Fibroblast of villous mesenchyme (primary cell): ENCODE results near the gene USP47. TPM values are rescaled to one million over a fixed set of nuclear protein-coding genes. Genes with fewer than 3 reads are reported as not detected.

Experiments used
- DNase-seq: peaks from one replicate; pipeline ENCODE4 v3.0.0-alpha.2; 2010; ENCODE audit warnings: low read depth
- H3K4me3 ChIP-seq: 2 replicates; pipeline ENCODE4 v1.5.1; 2011; ENCODE audit warnings: low read depth, mild to moderate bottlenecking, low read length
- total RNA-seq: library from RNA; depleted of rRNA; stranded (reverse); fragments of >200 nt; gene quantifications from 2 replicates; pipeline ENCODE4 v1.2.3, GENCODE V29; 2012
- TF ChIP-seq, protein P1 (sequence below): IDR thresholded peaks from 2 replicates; pipeline ENCODE4 v1.5.1; 2012; ENCODE audit warnings: low read depth, mild to moderate bottlenecking, low read length; ENCODE audit not compliant: insufficient read depth

Gene USP47
- total RNA-seq, 1 donor, result 116 TPM

DNA sequence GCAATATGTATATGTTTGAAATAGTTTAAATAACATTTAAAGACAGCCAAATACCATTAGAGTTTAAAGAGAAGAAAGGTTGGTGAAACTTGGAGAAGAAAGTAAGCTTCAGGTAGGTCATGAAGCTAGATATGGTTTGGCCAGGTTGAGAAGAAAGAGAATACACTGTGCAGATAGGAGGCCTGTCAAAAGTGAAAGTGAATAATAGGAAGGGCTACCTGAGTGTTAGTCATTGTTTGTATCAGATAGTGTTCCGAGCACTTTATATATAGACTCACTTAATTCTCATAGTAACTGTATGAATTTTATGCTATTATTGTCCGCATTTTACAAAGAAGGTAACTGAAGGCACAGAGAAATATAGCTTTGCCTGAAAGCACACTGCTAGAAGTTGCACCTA is 56.9 kb downstream of the USP47 start:
- TF ChIP-seq, protein P1, sequence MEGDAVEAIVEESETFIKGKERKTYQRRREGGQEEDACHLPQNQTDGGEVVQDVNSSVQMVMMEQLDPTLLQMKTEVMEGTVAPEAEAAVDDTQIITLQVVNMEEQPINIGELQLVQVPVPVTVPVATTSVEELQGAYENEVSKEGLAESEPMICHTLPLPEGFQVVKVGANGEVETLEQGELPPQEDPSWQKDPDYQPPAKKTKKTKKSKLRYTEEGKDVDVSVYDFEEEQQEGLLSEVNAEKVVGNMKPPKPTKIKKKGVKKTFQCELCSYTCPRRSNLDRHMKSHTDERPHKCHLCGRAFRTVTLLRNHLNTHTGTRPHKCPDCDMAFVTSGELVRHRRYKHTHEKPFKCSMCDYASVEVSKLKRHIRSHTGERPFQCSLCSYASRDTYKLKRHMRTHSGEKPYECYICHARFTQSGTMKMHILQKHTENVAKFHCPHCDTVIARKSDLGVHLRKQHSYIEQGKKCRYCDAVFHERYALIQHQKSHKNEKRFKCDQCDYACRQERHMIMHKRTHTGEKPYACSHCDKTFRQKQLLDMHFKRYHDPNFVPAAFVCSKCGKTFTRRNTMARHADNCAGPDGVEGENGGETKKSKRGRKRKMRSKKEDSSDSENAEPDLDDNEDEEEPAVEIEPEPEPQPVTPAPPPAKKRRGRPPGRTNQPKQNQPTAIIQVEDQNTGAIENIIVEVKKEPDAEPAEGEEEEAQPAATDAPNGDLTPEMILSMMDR, result no peak
- no peak for DNase-seq

DNA sequence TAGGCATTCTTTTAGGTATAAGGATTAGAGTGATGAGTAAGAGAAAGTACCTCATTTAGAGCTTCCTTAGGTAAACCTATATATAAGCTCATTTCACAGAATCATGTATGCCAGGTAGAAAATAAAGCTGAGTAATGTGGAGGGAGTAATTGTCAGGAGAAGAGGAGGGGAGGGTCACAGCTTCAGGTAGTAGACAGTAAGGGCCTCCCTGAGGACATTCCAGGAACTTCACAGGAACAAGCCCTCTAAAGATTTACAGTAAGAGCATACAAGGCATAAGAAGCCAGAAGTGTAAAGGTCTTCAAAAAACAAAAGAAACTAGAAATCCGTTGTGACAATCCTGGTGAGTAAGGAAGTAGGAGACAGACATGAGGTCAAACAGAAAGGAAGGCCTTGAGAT is 57.6 kb downstream of the USP47 start:
- TF ChIP-seq, protein P1, result no peak
- DNase-seq, result no peak

More for the DNA sequence above, 56.9 kb downstream of the USP47 start:
- no peak overlapping the region for H3K4me3 ChIP-seq

DNA sequence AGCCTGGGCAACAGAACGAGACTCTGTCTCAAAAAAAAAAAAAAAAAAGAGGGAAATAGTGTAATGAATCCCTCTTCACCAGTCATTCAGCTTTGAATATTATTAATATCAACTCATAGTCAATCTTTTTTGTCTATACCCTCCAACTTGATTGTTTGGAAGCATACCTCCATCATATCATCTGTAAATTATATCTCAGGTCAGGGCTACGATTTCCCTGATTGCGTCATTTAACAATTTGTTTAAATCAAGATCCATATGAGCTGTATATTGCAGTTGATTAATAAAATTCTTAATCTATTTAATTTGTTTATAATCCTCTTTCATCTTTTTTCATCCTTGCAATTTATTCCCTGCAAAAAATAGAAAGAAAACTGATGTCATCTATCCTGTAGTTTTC is 60.2 kb downstream of the USP47 start:
- H3K4me3 ChIP-seq, result no peak overlapping the region
- TF ChIP-seq, protein P1, result no peak
- DNase-seq, result no peak

More for the DNA sequence above, 57.6 kb downstream of the USP47 start:
- no peak overlapping the region for H3K4me3 ChIP-seq

DNA sequence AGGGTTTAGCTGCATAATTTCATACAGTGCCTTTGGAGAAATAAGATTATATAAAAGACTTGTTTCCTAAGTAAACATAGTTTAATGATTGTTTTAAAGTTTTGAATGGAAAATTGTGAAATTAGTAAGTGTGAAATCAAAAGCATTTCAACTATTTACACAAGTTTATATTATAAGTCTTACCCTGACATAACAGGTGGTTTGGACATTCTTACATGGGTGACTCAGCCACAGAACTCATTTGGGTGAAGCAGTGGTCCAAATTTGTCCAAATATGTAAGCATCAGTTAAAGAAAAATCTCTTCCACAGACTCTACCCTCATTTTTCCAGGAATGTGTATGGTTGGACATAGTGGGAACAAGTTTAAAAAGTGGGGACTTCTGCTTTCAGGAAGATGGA is 68.0 kb downstream of the USP47 start:
- H3K4me3 ChIP-seq, result no peak overlapping the region
- TF ChIP-seq, protein P1, result no peak
- peak; percentile 53 for DNase-seq

DNA sequence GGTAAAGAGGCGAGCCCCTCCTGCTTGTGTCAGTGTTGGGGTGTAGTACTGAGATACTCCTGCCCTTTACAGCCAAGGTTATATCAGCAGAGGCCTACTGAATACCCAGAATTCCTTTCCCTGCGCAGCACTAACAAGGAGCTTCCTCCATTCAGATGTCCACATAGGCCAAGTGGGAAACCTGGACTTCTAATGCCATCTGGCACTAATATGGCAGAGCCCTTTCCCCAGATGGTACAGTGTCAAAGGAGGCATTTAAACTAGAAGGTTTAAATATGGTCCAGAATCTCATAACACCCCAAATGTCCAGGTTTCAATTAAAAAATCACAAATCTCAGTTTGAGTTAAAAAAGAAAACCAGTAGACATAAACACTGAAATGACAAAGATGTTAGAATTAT is 68.8 kb downstream of the USP47 start:
- no peak overlapping the region for H3K4me3 ChIP-seq
- DNase-seq, result no peak
- TF ChIP-seq, protein P1, result no peak

DNA sequence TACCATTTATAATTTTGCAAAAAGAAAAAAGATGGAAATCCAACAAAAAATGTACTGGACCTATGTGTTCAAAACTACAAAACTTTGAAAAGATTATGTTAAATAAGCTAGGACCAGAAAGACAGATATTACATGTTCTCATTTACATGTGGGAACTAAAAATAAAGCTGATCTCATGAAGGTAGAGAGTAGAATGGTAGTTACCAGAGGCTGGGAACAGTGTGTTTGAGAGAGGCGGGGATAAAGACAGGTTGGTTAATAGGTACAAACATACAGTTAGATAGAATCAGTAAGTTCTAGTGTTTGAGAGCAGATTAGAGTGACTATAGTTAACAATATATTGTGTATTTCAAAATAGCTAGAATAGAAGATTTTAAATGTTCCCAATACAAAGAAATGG is 71.6 kb downstream of the USP47 start:
- TF ChIP-seq, protein P1, result no peak
- no peak overlapping the region for H3K4me3 ChIP-seq
- no peak for DNase-seq

DNA sequence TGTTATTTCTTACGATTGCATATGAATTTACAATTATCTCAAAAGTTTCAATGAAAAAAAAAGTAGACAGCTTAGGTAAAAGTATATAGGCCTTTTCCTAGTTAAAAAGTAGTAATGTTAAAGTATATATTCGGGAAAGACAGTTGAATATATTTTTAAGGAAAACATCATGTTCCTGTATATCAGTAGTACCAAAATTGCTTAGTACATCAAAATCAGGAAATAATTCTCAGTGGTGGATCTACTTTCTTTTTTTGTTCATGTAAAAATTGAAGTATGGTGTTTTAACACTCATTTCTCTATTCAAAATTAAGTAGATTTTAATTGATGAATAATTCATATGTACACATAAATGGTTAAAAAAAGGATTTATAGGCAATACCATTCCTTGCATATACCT is 73.9 kb downstream of the USP47 start:
- TF ChIP-seq, protein P1, result no peak
- DNase-seq, result no peak
- H3K4me3 ChIP-seq, result no peak overlapping the region
